Measurements from ENCODE around the gene OR4D2.
"Not testable (repeated sequence)": the region's sequence is repeated elsewhere in the genome, so short reads cannot be mapped to it uniquely, and the experiment has no call there.

OR4D2 gene

DNA sequence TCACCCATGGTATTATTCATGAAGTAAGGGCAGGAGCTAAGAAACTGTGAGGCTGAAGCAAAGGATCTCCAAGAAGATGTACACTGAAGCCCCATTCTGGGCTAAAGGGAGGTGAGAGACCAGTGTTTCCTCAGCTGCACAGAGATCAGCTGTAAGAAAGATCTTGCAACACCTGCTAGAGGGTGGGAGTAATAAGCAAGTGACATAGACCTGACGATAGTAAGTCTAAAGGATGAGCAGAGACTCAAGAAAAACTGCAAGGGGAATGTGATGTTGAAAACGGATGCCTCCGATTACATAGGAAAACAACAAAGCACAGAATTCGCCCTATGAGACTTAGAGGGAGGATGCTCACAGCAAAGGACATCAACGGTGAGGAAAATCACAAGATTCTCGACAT is at the start of gene OR4D2:
TSS of gene OR4D2 (plus strand) at position 301 of the 400 bp plus-strand sequence. CDS start 2,674 bp downstream, outside the sequence.
- no peak for DNase-seq

GRCh38 chr17:58117382-58117781 is 49.4 kb upstream of the OR4D2 start:
- no peak for DNase-seq

DNA sequence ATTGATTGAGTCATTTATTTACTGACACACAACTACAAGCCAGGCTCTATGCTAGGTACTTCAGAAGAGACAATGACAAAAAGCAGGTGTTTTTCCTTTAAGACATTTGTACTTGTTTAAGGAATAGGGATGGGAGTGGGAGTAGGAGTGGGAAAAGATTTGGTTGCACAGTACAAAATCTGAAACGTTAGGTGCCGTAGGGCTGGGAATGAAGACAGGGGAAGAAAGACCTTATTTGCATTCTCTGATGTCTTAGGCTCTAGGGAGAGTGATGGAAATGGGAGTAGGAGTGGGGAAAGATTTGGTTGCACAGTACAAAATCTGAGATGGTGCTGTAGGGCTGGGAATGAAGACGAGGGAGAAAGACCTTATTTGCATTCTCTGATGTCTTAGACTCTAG is 47.3 kb upstream of the OR4D2 start:
- no peak for DNase-seq

- DNase-seq, result no peak
These were observed 46.5 kb upstream of the OR4D2 start for GRCh38 chr17:58120195-58120822.

DNA sequence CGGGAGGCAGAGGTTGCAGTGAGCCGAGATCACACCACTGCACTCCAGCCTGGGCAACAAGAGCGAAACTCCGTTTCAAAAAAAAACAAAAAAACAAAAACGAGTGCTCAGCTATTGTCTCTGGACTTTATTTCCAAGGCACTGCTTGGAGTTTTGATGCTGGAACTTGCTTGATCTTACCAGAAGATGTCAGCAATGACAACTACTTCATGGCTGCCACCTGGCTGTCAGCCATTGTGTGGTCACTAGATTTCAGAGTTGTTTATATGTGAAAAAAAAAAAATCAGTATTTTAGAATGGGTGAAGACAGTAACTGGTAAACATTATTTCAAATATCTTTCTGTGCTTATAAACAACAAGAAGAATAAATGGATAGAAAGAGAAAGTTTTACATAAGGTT is 44.9 kb upstream of the OR4D2 start:
- DNase-seq, result peak; percentile 52

DNA sequence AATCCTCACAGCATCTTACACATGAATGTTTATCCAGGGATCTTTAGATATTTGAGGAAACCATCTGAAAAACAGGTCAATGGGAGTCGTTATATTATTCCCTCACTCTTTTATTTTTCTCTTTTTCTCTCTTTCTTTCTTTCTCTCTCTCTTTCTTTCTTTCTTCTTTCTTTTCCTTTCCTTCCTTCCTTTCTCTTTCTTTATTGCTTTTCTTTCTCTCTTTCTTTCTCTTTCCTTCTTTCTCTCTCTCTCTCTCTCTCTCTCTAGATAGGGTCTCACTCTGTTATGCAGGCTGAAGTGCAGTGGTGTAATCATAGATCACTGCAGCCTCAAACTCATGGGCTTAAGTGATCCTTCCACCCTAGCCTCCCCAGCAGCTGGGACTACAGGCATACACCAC is 38.9 kb upstream of the OR4D2 start:
- DNase-seq, result no peak

DNA sequence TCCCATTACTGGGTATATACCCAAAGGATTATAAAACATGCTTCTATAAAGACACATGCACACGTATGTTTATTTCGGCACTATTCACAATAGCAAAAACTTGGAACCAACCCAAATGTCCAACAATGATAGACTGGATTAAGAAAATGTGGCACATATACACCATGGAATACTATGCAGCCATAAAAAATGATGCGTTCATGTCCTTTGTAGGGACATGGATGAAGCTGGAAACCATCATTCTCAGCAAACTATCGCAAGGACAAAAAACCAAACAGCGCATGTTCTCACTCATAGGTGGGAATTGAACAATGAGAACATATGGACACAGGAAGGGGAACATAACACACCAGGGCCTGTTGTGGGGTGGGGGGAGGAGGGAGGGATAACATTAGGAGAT is 34.1 kb upstream of the OR4D2 start:
- DNase-seq, result not testable (repeated sequence)

DNA sequence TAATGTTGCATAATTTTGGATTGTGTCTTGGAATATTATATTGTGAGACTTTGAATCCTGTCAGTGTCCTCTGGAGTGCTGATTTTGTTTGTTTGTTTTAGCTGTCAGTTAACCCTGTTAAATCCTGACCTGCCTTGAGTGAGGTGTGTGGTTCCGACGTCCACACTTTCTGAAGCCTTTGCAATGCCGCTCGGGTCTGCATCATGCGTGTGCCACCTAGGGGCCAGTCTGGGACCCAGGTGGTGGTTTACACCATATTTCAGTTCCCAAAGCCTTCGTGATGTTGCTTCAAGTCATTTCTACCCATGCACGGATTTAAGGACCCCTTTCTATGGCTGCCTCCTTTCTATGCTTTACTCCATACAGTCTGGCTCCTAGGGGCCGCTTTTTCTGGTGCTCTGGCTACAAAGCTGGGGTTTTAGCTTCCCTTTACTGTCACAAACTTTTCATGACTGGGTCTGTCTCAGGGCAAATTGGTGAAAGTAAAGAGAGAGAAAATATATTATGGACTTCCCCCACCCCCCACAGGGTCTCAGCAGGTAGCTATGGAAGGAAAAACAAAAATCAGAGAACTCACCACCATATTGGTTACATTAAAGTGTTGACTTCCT is 30.0 kb upstream of the OR4D2 start:
- no peak for DNase-seq

DNA sequence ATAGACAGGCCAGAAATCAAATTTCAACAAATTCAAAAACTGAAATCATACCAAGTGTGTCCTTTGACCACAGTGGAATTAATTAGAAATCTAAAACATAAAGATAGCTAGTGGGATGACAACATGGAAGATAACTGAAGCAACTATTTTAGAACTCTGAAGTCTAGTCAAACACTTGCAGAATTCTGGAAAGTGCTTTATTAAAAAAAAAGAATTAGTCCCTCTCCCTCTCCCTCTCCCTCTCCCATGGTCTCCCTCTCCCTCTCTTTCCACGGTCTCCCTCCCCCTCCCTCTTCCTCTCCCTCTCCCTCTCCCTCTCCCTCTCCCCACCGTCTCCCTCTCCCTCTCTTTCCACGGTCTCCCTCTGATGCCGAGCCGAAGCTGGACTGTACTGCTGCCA is 25.3 kb upstream of the OR4D2 start:
- no peak for DNase-seq

DNA sequence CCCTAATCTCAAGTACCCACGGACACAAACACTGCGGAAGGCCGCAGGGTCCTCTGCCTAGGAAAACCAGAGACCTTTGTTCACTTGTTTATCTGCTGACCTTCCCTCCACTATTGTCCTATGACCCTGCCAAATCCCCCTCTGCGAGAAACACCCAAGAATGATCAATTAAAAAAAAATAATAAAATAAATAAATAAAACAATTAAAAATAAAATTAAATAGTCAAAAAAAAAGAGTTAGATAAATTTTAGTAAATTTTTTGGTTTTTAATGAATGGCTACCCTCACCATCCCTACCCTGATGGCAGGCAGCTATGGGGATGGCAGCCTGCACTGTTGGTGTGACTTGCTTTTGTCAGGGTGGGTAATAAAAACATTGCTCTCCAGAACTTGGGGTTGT is 23.4 kb upstream of the OR4D2 start:
- DNase-seq, result not testable (repeated sequence)

- no peak for DNase-seq
These were observed 22.0 kb upstream of the OR4D2 start for GRCh38 chr17:58144801-58145200.

- no peak for DNase-seq
These were observed 18.8 kb upstream of the OR4D2 start, which contains the start of gene OR4D1 for GRCh38 chr17:58147930-58148434. Gene OR4D1, plus strand, starts transcription at chr17:58148384. Its CDS starts 6,770 bp downstream, at chr17:58155154.

DNA sequence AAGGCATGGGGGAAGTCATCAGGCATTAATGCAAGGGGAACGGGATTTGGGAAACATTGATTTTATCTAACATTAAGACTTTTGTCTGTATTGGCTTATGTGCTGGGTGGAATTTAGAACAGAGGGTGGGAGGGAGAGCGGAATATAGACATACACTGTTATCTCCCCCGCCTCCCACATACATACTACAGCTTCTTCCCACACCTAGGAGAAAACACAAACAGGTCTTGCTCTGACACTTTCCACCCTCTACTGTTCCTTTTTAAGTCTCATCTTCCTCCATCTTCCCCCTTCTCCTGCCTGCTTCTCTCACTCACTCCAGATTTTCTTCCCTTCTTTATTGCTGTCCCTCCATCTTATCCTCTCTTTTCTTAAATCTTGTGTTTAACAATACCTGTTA is 18.2 kb upstream of the OR4D2 start:
- DNase-seq, result no peak

- no peak for DNase-seq
These were observed 16.4 kb upstream of the OR4D2 start for GRCh38 chr17:58150394-58150793.

GRCh38 chr17:58153046-58153445 is 13.7 kb upstream of the OR4D2 start:
- DNase-seq, result no peak

DNA sequence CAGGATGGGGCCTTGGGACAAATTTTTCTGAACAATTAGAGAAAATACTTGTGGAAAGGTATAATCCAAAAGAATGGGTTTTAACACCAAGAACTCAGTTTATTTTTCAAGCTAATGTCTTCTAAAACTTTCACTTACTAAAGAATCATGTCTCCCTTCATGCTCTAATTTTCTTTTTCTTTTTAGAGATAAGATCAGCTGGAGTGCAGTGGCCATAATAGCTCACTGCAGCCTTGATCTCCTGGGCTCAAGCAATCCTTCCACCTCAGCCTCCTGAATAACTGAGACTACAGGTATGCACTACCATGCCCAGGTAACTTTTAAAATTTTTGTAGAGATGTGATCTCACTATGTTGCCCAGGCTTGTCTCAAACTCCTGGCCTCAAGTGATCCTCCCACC is 13.1 kb upstream of the OR4D2 start:
- DNase-seq, result no peak

GRCh38 chr17:58156839-58157803 is 9.7 kb upstream of the OR4D2 start:
- DNase-seq, result no peak

DNA sequence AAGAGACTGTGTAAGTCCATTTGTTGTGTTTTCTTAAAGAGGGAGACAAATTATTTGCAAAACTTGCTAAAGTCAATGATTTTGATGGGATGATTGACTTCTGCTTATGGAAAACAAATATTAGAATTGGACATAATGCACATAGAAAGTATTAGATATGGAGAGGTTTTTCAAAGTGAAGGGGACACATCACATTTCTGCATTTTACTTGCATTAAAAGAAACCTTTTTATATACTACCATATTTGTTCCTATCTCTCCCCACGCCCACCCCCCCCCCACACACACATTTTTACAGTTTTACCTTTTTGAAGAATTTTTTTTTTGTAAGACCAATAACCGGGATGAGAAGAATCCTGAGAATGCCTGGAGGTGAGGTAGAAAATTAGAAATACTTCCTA is 8.6 kb upstream of the OR4D2 start:
- no peak for DNase-seq

DNA sequence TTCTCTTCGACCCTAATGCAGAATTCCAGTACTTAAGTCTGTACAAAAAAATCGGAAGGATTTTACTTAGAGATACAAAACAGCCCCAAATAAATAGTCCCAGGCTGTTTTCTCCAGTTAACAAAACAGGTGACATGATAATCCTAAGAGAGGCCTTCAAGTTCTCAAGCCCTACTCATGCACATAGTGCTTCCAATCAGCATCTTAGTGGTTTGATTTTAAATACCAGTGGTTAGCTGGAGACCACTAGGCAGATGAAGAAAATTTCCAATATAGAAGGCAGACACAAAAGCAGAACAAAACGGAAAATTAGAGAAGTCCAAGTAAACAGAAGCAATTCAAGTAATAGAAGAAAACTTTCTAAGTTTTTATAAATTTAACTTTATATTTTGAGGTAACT is 5.2 kb upstream of the OR4D2 start:
- DNase-seq, result no peak

DNA sequence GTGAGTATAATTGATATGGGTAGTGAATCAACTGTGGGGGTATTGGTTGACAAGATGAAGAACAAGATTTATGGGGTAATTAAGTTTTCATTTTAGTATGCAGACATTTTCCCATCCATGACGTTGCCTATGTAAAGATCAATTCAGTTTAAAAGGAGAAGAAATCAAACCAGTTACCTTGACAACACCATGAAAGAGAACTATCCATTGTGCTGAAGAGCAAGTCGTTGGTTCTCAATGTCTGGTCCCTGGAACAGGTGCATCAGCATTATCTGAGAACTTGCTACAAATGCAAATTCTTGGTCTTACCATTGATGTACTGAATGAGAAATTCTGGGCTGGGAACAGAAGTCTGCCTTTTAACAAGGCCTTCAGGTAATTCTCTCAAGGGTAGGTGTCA is 801 bp upstream of the OR4D2 start:
- DNase-seq, result no peak

DNA sequence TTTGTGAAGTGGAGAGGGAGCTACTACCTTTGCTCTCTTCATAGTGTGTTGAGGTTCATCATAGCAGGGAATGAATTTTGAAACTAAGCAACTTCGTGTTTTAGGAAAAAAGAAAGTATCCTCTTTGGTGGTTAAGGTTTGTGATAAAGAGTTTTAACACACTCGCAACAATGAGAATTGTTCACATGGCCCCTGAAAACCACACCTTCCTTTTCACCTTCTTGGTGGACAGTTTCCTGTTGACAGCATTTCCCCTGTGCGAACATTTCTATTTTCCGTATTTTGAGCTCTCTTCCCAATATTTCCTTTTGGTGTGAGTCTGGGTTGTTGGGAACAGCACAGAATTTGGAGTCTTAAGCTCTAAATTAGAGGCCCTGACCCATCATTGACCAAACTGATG is 3.8 kb downstream of the OR4D2 start:
- no peak for DNase-seq

- peak; percentile 2 for DNase-seq
These were observed 5.7 kb downstream of the OR4D2 start for GRCh38 chr17:58172369-58173071.

GRCh38 chr17:58174871-58175270 is 8.1 kb downstream of the OR4D2 start:
- no peak for DNase-seq
